T-cell (primary cell): ENCODE data around the gene CSTB. TPM values are rescaled to one million over a fixed set of nuclear protein-coding genes. Genes with fewer than 3 reads are reported as not detected.

Experiments
- ATAC-seq, 4 experiments: fragments of 200-7000 bp in 3 of 4; fragments of 150-1000 bp in 1 of 4; cut with Tn5 transposase; replicated peaks in 1 of 4; 1 replicate in 3 of 4; 2 replicates in 1 of 4; pipeline ENCODE4 v1.10.0; 2021; ENCODE audit warnings: moderate library complexity in 3 of 4, mild to moderate bottlenecking in 2 of 4, moderate number of reproducible peaks in 1 of 4
- CTCF ChIA-PET, 2 donors: fragments of 300-600 bp; sonication (Branson Sonifier 250); formaldehyde crosslinking; loops; one replicate each; lab custom pipeline; 2022; ENCODE audit warnings: antibody characterized with exemption in 2 of 2; lab: Charles Lee
- POLR2A ChIA-PET, 2 donors: fragments of 300-600 bp; sonication (Branson Sonifier 250); formaldehyde crosslinking; loops; one replicate each; lab custom pipeline; 2022; ENCODE audit warnings: antibody characterized with exemption in 2 of 2; lab: Charles Lee
- DNase-seq, 35 experiments: peaks; one replicate each; pipeline versions ENCODE4 v3.0.0 to v3.0.0-alpha.2; 2013 to 2023
- H3K27ac ChIP-seq: one replicate; pipeline ENCODE4 v1.5.1; 2013; ENCODE audit warnings: low read length
- H3K27me3 ChIP-seq, 2 experiments: replicated peaks in 1 of 2; 1 replicate in 1 of 2; 2 replicates in 1 of 2; pipeline versions ENCODE4 v1.6.1 to v1.7.0; 2013; ENCODE audit warnings: low read length in 1 of 2, mixed read lengths in 1 of 2; ENCODE audit not compliant: control insufficient read depth in 2 of 2, insufficient read depth in 2 of 2; ENCODE audit errors: extremely low read depth in 1 of 2
- H3K36me3 ChIP-seq, 2 donors: 1 replicate in 1 of 2; 2 replicates in 1 of 2; pipeline versions ENCODE4 v1.6.1 to v1.7.0; 2013; ENCODE audit warnings: low read length in 1 of 2; ENCODE audit not compliant: control insufficient read depth in 2 of 2, insufficient read depth in 1 of 2; ENCODE audit errors: extremely low read depth in 1 of 2
- H3K4me1 ChIP-seq, 2 experiments: 1 replicate in 1 of 2; 2 replicates in 1 of 2; pipeline versions ENCODE4 v1.6.1 to v1.7.0; 2013; ENCODE audit warnings: low read length in 2 of 2, mixed read lengths in 1 of 2; ENCODE audit not compliant: insufficient read depth in 2 of 2, control insufficient read depth in 1 of 2; ENCODE audit errors: extremely low read depth in 1 of 2
- H3K4me3 ChIP-seq, 2 donors: 1 replicate in 1 of 2; 2 replicates in 1 of 2; pipeline versions ENCODE4 v1.5.1 to v1.7.0; 2013; ENCODE audit warnings: mild to moderate bottlenecking in 2 of 2, low read length in 1 of 2, moderate library complexity in 1 of 2; ENCODE audit not compliant: control insufficient read depth in 1 of 2; ENCODE audit errors: extremely low read depth in 1 of 2
- H3K9me3 ChIP-seq: 2 replicates; pipeline ENCODE4 v1.7.0; 2013
- H3K27ac Mint-ChIP-seq, 2 donors: one replicate each; pipeline ENCODE4 v1.8.0; 2020 to 2021; ENCODE audit warnings: mild to moderate bottlenecking in 2 of 2, mixed read lengths in 2 of 2
- H3K27me3 Mint-ChIP-seq, 2 donors: one replicate each; pipeline ENCODE4 v1.8.0; 2021 to 2022; ENCODE audit warnings: mixed read lengths in 2 of 2
- H3K36me3 Mint-ChIP-seq: one replicate; pipeline ENCODE4 v1.8.0; 2021; ENCODE audit warnings: mixed read lengths
- H3K4me1 Mint-ChIP-seq, 3 donors: one replicate each; pipeline ENCODE4 v1.8.0; 2020 to 2022; ENCODE audit warnings: mixed read lengths in 3 of 3, mild to moderate bottlenecking in 1 of 3
- H3K4me3 Mint-ChIP-seq, 3 donors: one replicate each; pipeline ENCODE4 v1.8.0; 2020 to 2022; ENCODE audit warnings: mild to moderate bottlenecking in 3 of 3, mixed read lengths in 3 of 3, moderate library complexity in 3 of 3
- H3K9me3 Mint-ChIP-seq, 3 donors: one replicate each; pipeline ENCODE4 v1.8.0; 2020 to 2022; ENCODE audit warnings: mixed read lengths in 3 of 3
- WGBS: methylation state at CpG from one replicate; pipeline ENCODE4 v1.1.5; 2013; ENCODE audit warnings: missing lambda C conversion rate; ENCODE audit not compliant: insufficient coverage; 5-methylcytosine and 5-hydroxymethylcytosine counted together
- total RNA-seq, 35 experiments: library from RNA in 6 of 35; stranded (reverse) in 6 of 35; fragments of 120-200 nt in 1 of 35; gene quantifications; one replicate each; pipeline versions ENCODE4 v1.2.1 to v1.2.4 and lab custom pipeline; 2013 to 2026

The CSTB gene
- total RNA-seq, 5 donors from 2014 or later (not counting 1 experiment from before 2014, with no cell fraction given), result 19.0 to 34.7 (median 25.9) TPM

DNA sequence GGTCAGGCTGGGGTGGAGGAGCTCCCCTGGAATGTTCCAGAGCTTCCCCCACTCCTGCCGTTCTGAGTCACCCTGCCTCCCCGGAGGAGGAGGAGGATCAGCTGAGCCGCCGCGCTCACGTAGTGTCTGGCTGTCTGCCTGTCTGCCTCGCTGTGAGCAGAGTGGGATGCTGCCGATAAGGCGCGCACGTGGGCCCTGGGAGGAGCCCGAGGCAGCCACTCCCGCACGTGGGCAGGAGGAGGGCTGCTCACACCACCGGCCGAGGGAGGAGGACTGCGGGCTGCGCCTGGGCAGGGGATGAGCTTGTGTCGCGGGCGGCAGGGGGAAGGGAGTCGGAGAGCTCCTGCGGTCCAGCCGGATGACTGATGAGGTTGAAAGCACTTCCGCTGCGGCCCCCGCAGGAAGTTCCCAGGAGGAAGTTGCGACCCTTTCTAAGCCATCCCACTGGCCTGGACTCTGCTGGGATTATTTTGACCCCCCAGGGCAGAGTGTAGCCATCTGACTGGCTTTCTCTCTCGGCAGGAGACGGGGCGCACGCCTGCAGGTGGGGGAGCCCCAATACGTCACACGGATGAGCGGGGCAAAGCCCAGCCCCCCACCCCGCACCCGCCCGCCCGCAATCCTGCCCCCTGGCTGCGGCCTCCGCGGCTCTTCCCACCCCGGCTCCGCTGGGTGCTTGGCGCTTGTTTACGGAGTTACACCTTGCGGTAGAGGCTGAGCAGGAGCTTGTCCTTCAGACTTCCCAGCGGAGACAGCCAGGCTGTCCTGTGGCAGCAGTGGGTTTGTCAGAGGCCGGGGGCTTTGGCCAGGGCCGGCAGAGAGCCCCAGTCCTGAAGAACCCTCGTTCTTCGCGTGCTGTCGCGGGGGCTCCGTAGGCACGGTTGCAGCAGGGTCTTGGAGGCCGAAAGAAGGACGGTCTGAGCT, 47.4 kb downstream of the CSTB start:
- peaks cover 17 to 81% of the 10 kb centered on the region in 2 experiments for H3K4me1 ChIP-seq
- ATAC-seq (peak; percentile 81 to 89 (median 88)), DNase-seq (peak; percentile 36 to 90 (median 65))
- no peaks in the 10 kb centered on the region for H3K27me3 ChIP-seq
- POLR2A ChIA-PET, result interaction anchor here in 1 of 2 donors (0.6 kb wide), 1 partner anchor 1509 kb away, joined by 3 read pairs; no protein-coding TSS in a partner anchor
- H3K9me3 ChIP-seq, result no peaks in the 10 kb centered on the region
- H3K36me3 ChIP-seq, result peaks cover 0 to 10% of the 10 kb centered on the region in 2 donors
- CTCF ChIA-PET, result interaction anchor here in 1 of 2 donors (0.6 kb wide), 1 partner anchor 9 kb away, joined by 3 read pairs; no protein-coding TSS in a partner anchor
- H3K9me3 Mint-ChIP-seq, result no peaks in the 10 kb centered on the region
- H3K4me3 Mint-ChIP-seq, result peak overlapping the region; percentile 75 to 88 (median 81)
- H3K27ac Mint-ChIP-seq, result peak overlapping the region; percentile 39 to 84
- H3K4me3 ChIP-seq, result peak overlapping the region; percentile 55 to 77
- no peaks in the 10 kb centered on the region for H3K27me3 Mint-ChIP-seq
- H3K36me3 Mint-ChIP-seq, result no peaks in the 10 kb centered on the region
- peaks cover 53 to 70% (median 58%) of the 10 kb centered on the region in 3 donors for H3K4me1 Mint-ChIP-seq
- peak overlapping the region; percentile 80 for H3K27ac ChIP-seq
- 18% methylated on average over 48 of the region's 59 CpGs for WGBS

- Mint-ChIP-seq H3K36me3 (no peaks in the 10 kb centered on the region), H3K4me3 (peak overlapping the region; percentile 75 to 88 (median 81)), H3K27ac (peak overlapping the region; percentile 23 to 84), H3K9me3 (no peaks in the 10 kb centered on the region), H3K4me1 (peaks cover 49 to 67% (median 56%) of the 10 kb centered on the region in 3 donors), H3K27me3 (no peaks in the 10 kb centered on the region)
- Histone ChIP-seq H3K27me3 (no peaks in the 10 kb centered on the region), H3K27ac (peak overlapping the region; percentile 80), H3K36me3 (peaks cover 0 to 14% of the 10 kb centered on the region in 2 donors), H3K4me1 (peaks cover 17 to 76% of the 10 kb centered on the region in 2 experiments), H3K9me3 (no peaks in the 10 kb centered on the region), H3K4me3 (peak overlapping the region; percentile 55 to 77)
- ChIA-PET POLR2A (no interaction called here), CTCF (interaction anchor here in 1 of 2 donors (0.6 kb wide), 1 partner anchor 9 kb away, joined by 3 read pairs; no protein-coding TSS in a partner anchor)
- DNase-seq, result no peak
- ATAC-seq, result no peak
- 100% methylated on average over 1 of the region's 7 CpGs for WGBS
Measured at GRCh38 chr21:43728154-43728466, 48.0 kb downstream of the CSTB start.

DNA sequence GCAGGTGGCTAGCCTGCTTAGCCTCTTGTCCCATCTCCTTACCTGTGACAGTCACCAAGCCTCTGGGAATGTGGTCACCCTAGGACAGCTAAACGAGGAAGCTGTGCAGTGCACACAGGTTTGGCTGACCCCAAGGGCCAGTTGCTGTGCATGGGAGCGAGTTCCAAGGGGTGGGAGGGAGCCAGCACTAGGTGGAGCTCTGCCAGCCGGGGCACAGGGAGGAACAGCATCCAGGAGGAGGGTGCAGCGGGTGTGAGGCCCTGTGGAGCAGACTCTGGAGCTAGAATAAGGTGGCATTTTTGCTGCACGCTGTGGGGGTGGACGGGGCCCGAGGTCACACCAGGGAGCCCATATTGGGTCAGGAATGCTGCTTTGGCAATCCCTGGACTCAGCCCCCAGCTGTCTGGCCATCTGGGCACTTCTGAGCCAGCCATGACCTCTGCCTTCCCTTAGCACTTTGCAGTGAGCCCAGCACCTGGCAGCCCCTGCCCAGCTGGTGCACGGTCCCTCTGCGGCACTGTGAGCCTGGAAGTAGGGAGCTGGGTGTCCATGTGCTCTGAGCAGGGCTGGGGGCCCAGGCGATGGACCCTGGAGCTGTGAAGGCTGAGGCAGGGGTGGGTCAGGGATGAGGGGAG, 48.5 kb downstream of the CSTB start:
- Mint-ChIP-seq H3K4me1 (peaks cover 49 to 64% (median 61%) of the 10 kb centered on the region in 3 donors), H3K4me3 (peak overlapping the region; percentile 52 to 88 (median 81))
- peak overlapping the region; percentile 55 to 77 for H3K4me3 ChIP-seq

GRCh38 chr21:43726686-43727518, 49.2 kb downstream of the CSTB start:
- ATAC-seq, result no peak
- Mint-ChIP-seq H3K4me3 (peak overlapping the region; percentile 52 to 88 (median 59)), H3K27me3 (no peaks in the 10 kb centered on the region), H3K4me1 (peaks cover 52 to 69% (median 65%) of the 10 kb centered on the region in 3 donors), H3K36me3 (no peaks in the 10 kb centered on the region), H3K9me3 (no peaks in the 10 kb centered on the region), H3K27ac (peak overlapping the region in 1 of 2 donors; percentile 76)
- peaks cover 0 to 14% of the 10 kb centered on the region in 2 donors for H3K36me3 ChIP-seq
- 77% methylated on average over 15 of the region's 21 CpGs for WGBS
- H3K4me3 ChIP-seq, result no peak overlapping the region
- H3K9me3 ChIP-seq, result no peaks in the 10 kb centered on the region
- ChIA-PET CTCF (no interaction called here), POLR2A (no interaction called here)
- no peaks in the 10 kb centered on the region for H3K27me3 ChIP-seq
- H3K27ac ChIP-seq, result no peak overlapping the region
- DNase-seq, result peak in 1 of 35 experiments; percentile 18
- H3K4me1 ChIP-seq, result peaks cover 17 to 68% of the 10 kb centered on the region in 2 experiments

More for the DNA sequence above, 48.5 kb downstream of the CSTB start:
- ChIA-PET POLR2A (no interaction called here), CTCF (interaction anchor here in 1 of 2 donors (0.6 kb wide), 1 partner anchor 8 kb away, joined by 3 read pairs; no protein-coding TSS in a partner anchor)
- Histone ChIP-seq H3K27ac (peak overlapping the region; percentile 80), H3K4me1 (peaks cover 17 to 73% of the 10 kb centered on the region in 2 experiments), H3K36me3 (peaks cover 0 to 14% of the 10 kb centered on the region in 2 donors), H3K27me3 (no peaks in the 10 kb centered on the region), H3K9me3 (no peaks in the 10 kb centered on the region)
- DNase-seq (no peak), ATAC-seq (no peak)
- no peaks in the 10 kb centered on the region for H3K27me3 Mint-ChIP-seq
- no peaks in the 10 kb centered on the region for H3K36me3 Mint-ChIP-seq
- no peaks in the 10 kb centered on the region for H3K9me3 Mint-ChIP-seq
- peak overlapping the region in 1 of 2 donors; percentile 76 for H3K27ac Mint-ChIP-seq
- 84% methylated on average over 9 of the region's 10 CpGs for WGBS

Other genes with a start within 250 kb of the CSTB start
- gene HSF2BP, start 116.8 kb downstream of the CSTB start, total RNA-seq, result 1 to 10 TPM in 2 of 5 donors, under 1 TPM in 3; 0.60 to 2.2 (median 0.80) TPM
- 10 to 100 TPM; 33.9 to 39.3 (median 37.8) TPM for gene RRP1B, start 116.7 kb downstream of the CSTB start, total RNA-seq
- gene PDXK, start 57.2 kb downstream of the CSTB start, total RNA-seq, result 100 to 1,000 TPM in 1 of 5 donors, 10 to 100 TPM in 4; 70.8 to 100 (median 80.2) TPM
- 10 to 100 TPM; 24.0 to 30.9 (median 28.1) TPM for gene RRP1, start 13.3 kb upstream of the CSTB start, total RNA-seq
- gene AGPAT3, start 88.9 kb upstream of the CSTB start, total RNA-seq, result 10 to 100 TPM; 48.4 to 77.2 (median 65.1) TPM
- gene TRAPPC10, start 236.0 kb upstream of the CSTB start, total RNA-seq, result 100 to 1,000 TPM in 2 of 5 donors, 10 to 100 TPM in 3; 82.5 to 144 (median 92.2) TPM